HepG2 (cell line): ENCODE data around the gene GADD45GIP1. TPM values are rescaled to one million over a fixed set of nuclear protein-coding genes. Genes with fewer than 3 reads are reported as not detected.

Experiments used
- BRCA1 ChIP-seq: sonication (generic); formaldehyde crosslinking; IDR thresholded peaks from 2 replicates; pipeline ENCODE4 v1.4.0; 2020; ENCODE audit warnings: missing genetic modification reagents
- BRD4 ChIP-seq: sonication (generic); formaldehyde crosslinking; IDR thresholded peaks from 2 replicates; pipeline ENCODE4 v1.4.0; 2020; ENCODE audit warnings: missing genetic modification reagents
- CBX2 ChIP-seq, 2 experiments: fragments of 200-600 bp in 1 of 2; sonication (generic); formaldehyde crosslinking in 1 of 2; IDR thresholded peaks; 2 replicates each; pipeline versions ENCODE4 v1.7.0 to v1.8.1; 2018 to 2022; ENCODE audit warnings: low read depth in 2 of 2, low read length in 1 of 2, mild to moderate bottlenecking in 1 of 2, missing genetic modification reagents in 1 of 2
- FOXM1 ChIP-seq: sonication (generic); formaldehyde crosslinking; IDR thresholded peaks from 2 replicates; pipeline ENCODE4 v1.5.0; 2020; ENCODE audit warnings: missing genetic modification reagents
- FOXO4 ChIP-seq: sonication (generic); formaldehyde crosslinking; conservative IDR thresholded peaks from 2 replicates; pipeline ENCODE4 v1.8.1; 2023; ENCODE audit warnings: missing genetic modification reagents
- KAT2B ChIP-seq: fragments of 150-350 bp; IDR thresholded peaks from 2 replicates; pipeline ENCODE4 v1.6.1; 2014; ENCODE audit warnings: low read depth, low read length, borderline replicate concordance
- KDM2A ChIP-seq: sonication (generic); formaldehyde crosslinking; IDR thresholded peaks from 2 replicates; pipeline ENCODE4 v1.4.0; 2020; ENCODE audit warnings: low read depth, missing genetic modification reagents, borderline replicate concordance
- KDM3A ChIP-seq: IDR thresholded peaks from 2 replicates; pipeline ENCODE4 v1.6.1; 2018; ENCODE audit warnings: low read depth, missing compliant biosample characterization
- MBNL3 ChIP-seq: fragments of 250-450 bp; sonication (Bioruptor Pico); conservative IDR thresholded peaks from 2 replicates; pipeline ENCODE4 v1.8.0; 2022; ENCODE audit warnings: mild to moderate bottlenecking, inconsistent platforms
- MTA3 ChIP-seq: sonication (generic); formaldehyde crosslinking; IDR thresholded peaks from 2 replicates; pipeline ENCODE4 v1.4.0; 2020; ENCODE audit warnings: missing genetic modification reagents
- MZF1 ChIP-seq: sonication (generic); formaldehyde crosslinking; IDR thresholded peaks from 2 replicates; pipeline ENCODE4 v1.8.1; 2023; ENCODE audit warnings: mild to moderate bottlenecking, missing genetic modification reagents, borderline replicate concordance
- NR2F2 ChIP-seq: IDR thresholded peaks from 2 replicates; pipeline ENCODE4 v1.6.1; 2012; ENCODE audit warnings: low read depth, inconsistent platforms, borderline replicate concordance
- PLRG1 ChIP-seq: fragments of 450-650 bp; conservative IDR thresholded peaks from 2 replicates; pipeline ENCODE4 v1.6.1; 2016
- REPIN1 ChIP-seq: sonication (generic); formaldehyde crosslinking; IDR thresholded peaks from 2 replicates; pipeline ENCODE4 v1.8.0; 2022; ENCODE audit warnings: missing genetic modification reagents, low read depth, mild to moderate bottlenecking, borderline replicate concordance
- SNRNP70 ChIP-seq: fragments of 200-400 bp; formaldehyde crosslinking; IDR thresholded peaks from 2 replicates; pipeline ENCODE4 v1.6.1; 2017; ENCODE audit warnings: mild to moderate bottlenecking, low read depth, low read length, moderate library complexity
- TAF1 ChIP-seq: sonication (generic); formaldehyde crosslinking; IDR thresholded peaks from 2 replicates; pipeline ENCODE4 v1.4.0; 2020; ENCODE audit warnings: missing genetic modification reagents
- TBX3 ChIP-seq: fragments of 450-650 bp; IDR thresholded peaks from 2 replicates; pipeline ENCODE4 v1.6.1; 2017; ENCODE audit warnings: antibody characterized with exemption, mild to moderate bottlenecking, inconsistent platforms, borderline replicate concordance
- ZBTB1 ChIP-seq: sonication (generic); formaldehyde crosslinking; IDR thresholded peaks from 2 replicates; pipeline ENCODE4 v1.4.0; 2020; ENCODE audit warnings: missing genetic modification reagents, borderline replicate concordance
- ZKSCAN1 ChIP-seq: fragments of 150-350 bp; IDR thresholded peaks from 2 replicates; pipeline ENCODE4 v1.6.1; 2014; ENCODE audit warnings: low read length
- ZNF101 ChIP-seq: sonication (generic); formaldehyde crosslinking; IDR thresholded peaks from 2 replicates; pipeline ENCODE4 v1.4.0; 2020; ENCODE audit warnings: mild to moderate bottlenecking, low read depth, missing genetic modification reagents, borderline replicate concordance
- ZNF230 ChIP-seq: sonication (generic); formaldehyde crosslinking; IDR thresholded peaks from 2 replicates; pipeline ENCODE4 v1.4.0; 2020; ENCODE audit warnings: mild to moderate bottlenecking, missing genetic modification reagents
- ZNF639 ChIP-seq: conservative IDR thresholded peaks from 2 replicates; pipeline ENCODE4 v1.6.1; 2018; ENCODE audit warnings: missing genetic modification reagents
- ZNF773 ChIP-seq: sonication (generic); formaldehyde crosslinking; IDR thresholded peaks from 2 replicates; pipeline ENCODE4 v1.4.0; 2020; ENCODE audit warnings: missing genetic modification reagents, borderline replicate concordance
- ZNF883 ChIP-seq: sonication (generic); formaldehyde crosslinking; IDR thresholded peaks from 2 replicates; pipeline ENCODE4 v1.5.1; 2020; ENCODE audit warnings: mild to moderate bottlenecking, missing genetic modification reagents; ENCODE audit errors: not compliant biosample characterization
- ZSCAN29 ChIP-seq: sonication (generic); formaldehyde crosslinking; conservative IDR thresholded peaks from 2 replicates; pipeline ENCODE4 v1.4.0; 2020; ENCODE audit warnings: mild to moderate bottlenecking, missing genetic modification reagents
- polyA plus RNA-seq, 8 experiments: library from polyadenylated mRNA; depleted of rRNA in 3 of 8; stranded (reverse) in 7 of 8; unstranded in 1 of 8; fragments of >200 nt; fragmentation: Illumina TruSeq in 4 of 8; extraction: Trizol in 4 of 8; gene quantifications; 2 replicates each; pipeline versions ENCODE4 v1.2.1 to v1.2.3, GENCODE V29; 2011 to 2016; ENCODE audit warnings: low read depth in 4 of 8, missing spikeins in 1 of 8, mixed read lengths in 1 of 8; ENCODE audit not compliant: insufficient read depth in 1 of 8
- total RNA-seq, 5 experiments: library from RNA; depleted of rRNA; stranded (reverse); fragments of >200 nt; fragmentation: Illumina TruSeq; extraction: Trizol; gene quantifications; 2 replicates each; pipeline ENCODE4 v1.2.3, GENCODE V29; 2016; ENCODE audit warnings: low read depth in 1 of 5
- TF ChIP-seq, protein P1 (sequence below): sonication (generic); formaldehyde crosslinking; IDR thresholded peaks from 2 replicates; pipeline ENCODE4 v1.4.0; 2020; ENCODE audit warnings: low read depth, mild to moderate bottlenecking, missing genetic modification reagents

Gene GADD45GIP1
- total and polyA plus RNA-seq, 2 of the 13 experiments (the other 11 are each of a cell fraction or from before 2014, with no cell fraction given) = 24.6 to 30.7 TPM

DNA sequence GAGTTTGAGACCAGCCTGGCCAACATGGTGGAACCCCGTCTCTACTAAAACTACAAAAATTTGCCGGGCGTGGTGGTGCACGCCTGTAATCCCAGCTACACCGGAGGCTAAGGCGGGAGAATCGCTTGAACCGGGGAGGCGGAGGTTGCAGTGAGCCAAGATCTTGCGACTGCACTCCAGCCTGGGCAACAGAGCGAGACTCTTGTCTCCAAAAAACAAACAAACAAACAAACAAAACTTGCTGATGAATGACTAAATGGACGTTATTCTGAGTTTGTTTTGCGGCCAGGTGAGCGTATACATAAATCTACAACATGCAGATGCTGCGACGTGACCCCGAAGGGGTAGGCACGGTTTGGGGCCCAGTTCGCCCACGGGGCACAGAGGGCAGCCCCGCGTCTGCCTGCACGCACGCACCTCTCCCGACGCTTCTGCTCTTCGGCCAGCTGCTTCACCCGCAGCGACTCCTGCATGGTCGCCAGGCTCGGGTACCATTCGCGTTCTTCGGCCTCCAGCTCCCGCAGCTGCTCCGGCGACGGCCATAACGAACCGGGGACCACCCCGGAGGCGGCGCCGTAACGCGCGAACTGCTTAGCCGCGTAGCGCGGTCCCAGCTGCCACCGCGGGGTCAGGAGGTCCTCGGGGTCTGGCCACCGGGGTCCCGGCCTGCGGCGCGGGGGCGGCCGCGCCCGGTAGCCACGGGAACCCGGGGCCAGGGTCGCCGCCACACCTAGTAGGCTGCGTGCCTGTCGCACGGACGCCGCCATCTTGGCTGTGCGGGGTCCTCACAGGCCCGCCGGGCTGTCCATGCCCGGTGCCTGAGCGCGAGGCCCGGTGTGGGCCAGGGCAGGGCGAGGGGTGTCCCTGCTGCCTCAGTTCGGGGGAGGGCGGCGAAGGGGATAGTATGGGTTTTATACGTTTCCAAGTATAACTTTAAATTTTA lies at the start of gene GADD45GIP1 (continued):
- TF ChIP-seq FOXO4 (CRISPR knock-in tag) (no peak), ZNF230 (no peak), KDM2A (peak; percentile 77), PLRG1 (no peak), BRD4 (CRISPR knock-in tag) (peak; percentile 96; the same call in 1 of the 2 replicates), CBX2 (IDR thresholded peaks at IDR 0.05; ENCODE audit: low read depth, low read length) (no peak), CBX2 (CRISPR knock-in tag; IDR thresholded peaks at IDR 0.05; ENCODE audit: low read depth) (no peak), ZNF773 (no peak), MZF1 (CRISPR knock-in tag) (no peak), TAF1 (CRISPR knock-in tag) (peak; percentile 90), ZNF639 (peak; percentile 90), NR2F2 (no peak), BRCA1 (CRISPR knock-in tag) (no peak), ZNF883 (CRISPR knock-in tag) (peak; percentile 73), KAT2B (no peak), MTA3 (no peak), SNRNP70 (no peak), ZBTB1 (CRISPR knock-in tag) (no peak), ZKSCAN1 (peak; percentile 68; the same call in 1 of the 2 replicates), MBNL3 (CRISPR knock-in tag) (no peak), KDM3A (0 out of 2 replicates have a peak, but pooled peaks have one; percentile 12), REPIN1 (CRISPR knock-in tag) (no peak; the same call in 1 of the 2 replicates), ZNF101 (CRISPR knock-in tag) (no peak), ZSCAN29 (no peak), TBX3 (no peak), FOXM1 (CRISPR knock-in tag) (no peak)
- TF ChIP-seq, protein P1, sequence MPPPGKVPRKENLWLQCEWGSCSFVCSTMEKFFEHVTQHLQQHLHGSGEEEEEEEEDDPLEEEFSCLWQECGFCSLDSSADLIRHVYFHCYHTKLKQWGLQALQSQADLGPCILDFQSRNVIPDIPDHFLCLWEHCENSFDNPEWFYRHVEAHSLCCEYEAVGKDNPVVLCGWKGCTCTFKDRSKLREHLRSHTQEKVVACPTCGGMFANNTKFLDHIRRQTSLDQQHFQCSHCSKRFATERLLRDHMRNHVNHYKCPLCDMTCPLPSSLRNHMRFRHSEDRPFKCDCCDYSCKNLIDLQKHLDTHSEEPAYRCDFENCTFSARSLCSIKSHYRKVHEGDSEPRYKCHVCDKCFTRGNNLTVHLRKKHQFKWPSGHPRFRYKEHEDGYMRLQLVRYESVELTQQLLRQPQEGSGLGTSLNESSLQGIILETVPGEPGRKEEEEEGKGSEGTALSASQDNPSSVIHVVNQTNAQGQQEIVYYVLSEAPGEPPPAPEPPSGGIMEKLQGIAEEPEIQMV (CRISPR knock-in tag) = no peak; the same call in 1 of the 2 replicates
